ENCODE results near the gene ARHGEF7.

ARHGEF7 gene

GRCh38 chr13:111111376-111111937, 3.7 kb upstream of the ARHGEF7 start:
- Histone ChIP-seq H3K27me3 (ENCODE audit: insufficient read depth, insufficient read length) (peaks cover 57% of the 10 kb centered on the region), H3K36me3 (ENCODE audit: insufficient read depth, insufficient read length, low read length) (no peaks in the 10 kb centered on the region), H3K9ac (ENCODE audit: insufficient read length, low read depth) (no peak overlapping the region), H3K4me1 (ENCODE audit: insufficient read depth, insufficient read length) (no peaks in the 10 kb centered on the region), H3K4me3 (ENCODE audit: insufficient read length, low read depth) (no peak overlapping the region), H3K9me3 (ENCODE audit: insufficient read depth, low read length) (no peaks in the 10 kb centered on the region; the same call in 1 of the 2 replicates)
- TF ChIP-seq ZNF274 (IDR thresholded peaks at IDR 0.05; ENCODE audit: low read depth, low read length): no peak
- TF ChIP-seq YY1 (IDR thresholded peaks at IDR 0.05; ENCODE audit: insufficient read depth, insufficient read length): no peak
- TF ChIP-seq SUZ12 (IDR thresholded peaks at IDR 0.05; ENCODE audit: extremely low read depth, insufficient read depth, insufficient read length): no peak
- DNase-seq (ENCODE audit: low read depth, low spot score): no peak

- no peak overlapping the region for H3K4me3 ChIP-seq (ENCODE audit: insufficient read length, low read depth)
- no peaks in the 10 kb centered on the region; the same call in 1 of the 2 replicates for H3K9me3 ChIP-seq (ENCODE audit: insufficient read depth, low read length)
- no peaks in the 10 kb centered on the region for H3K36me3 ChIP-seq (ENCODE audit: insufficient read depth, insufficient read length, low read length)
- H3K4me1 ChIP-seq (ENCODE audit: insufficient read depth, insufficient read length): no peaks in the 10 kb centered on the region
- DNase-seq (ENCODE audit: low read depth, low spot score): no peak
- TF ChIP-seq ZNF274 (IDR thresholded peaks at IDR 0.05; ENCODE audit: low read depth, low read length): no peak
- no peak for TF ChIP-seq YY1 (IDR thresholded peaks at IDR 0.05; ENCODE audit: insufficient read depth, insufficient read length)
- TF ChIP-seq SUZ12 (IDR thresholded peaks at IDR 0.05; ENCODE audit: extremely low read depth, insufficient read depth, insufficient read length): no peak
- H3K9ac ChIP-seq (ENCODE audit: insufficient read length, low read depth): no peak overlapping the region
- peaks cover 64% of the 10 kb centered on the region for H3K27me3 ChIP-seq (ENCODE audit: insufficient read depth, insufficient read length)
Measured at GRCh38 chr13:111112196-111112595, 2.9 kb upstream of the ARHGEF7 start.

- Histone ChIP-seq H3K9me3 (ENCODE audit: insufficient read depth, low read length) (no peaks in the 10 kb centered on the region; the same call in 1 of the 2 replicates), H3K27me3 (ENCODE audit: insufficient read depth, insufficient read length) (peaks cover 74% of the 10 kb centered on the region), H3K4me1 (ENCODE audit: insufficient read depth, insufficient read length) (no peaks in the 10 kb centered on the region), H3K36me3 (ENCODE audit: insufficient read depth, insufficient read length, low read length) (no peaks in the 10 kb centered on the region), H3K9ac (ENCODE audit: insufficient read length, low read depth) (peak overlapping the region; percentile 10), H3K4me3 (ENCODE audit: insufficient read length, low read depth) (peak overlapping the region; percentile 56)
- TF ChIP-seq ZNF274 (IDR thresholded peaks at IDR 0.05; ENCODE audit: low read depth, low read length) (no peak), YY1 (IDR thresholded peaks at IDR 0.05; ENCODE audit: insufficient read depth, insufficient read length) (no peak), SUZ12 (IDR thresholded peaks at IDR 0.05; ENCODE audit: extremely low read depth, insufficient read depth, insufficient read length) (no peak)
- DNase-seq (ENCODE audit: low read depth, low spot score): no peak
Measured at GRCh38 chr13:111114362-111115060, 599 bp upstream of the ARHGEF7 start.

DNA sequence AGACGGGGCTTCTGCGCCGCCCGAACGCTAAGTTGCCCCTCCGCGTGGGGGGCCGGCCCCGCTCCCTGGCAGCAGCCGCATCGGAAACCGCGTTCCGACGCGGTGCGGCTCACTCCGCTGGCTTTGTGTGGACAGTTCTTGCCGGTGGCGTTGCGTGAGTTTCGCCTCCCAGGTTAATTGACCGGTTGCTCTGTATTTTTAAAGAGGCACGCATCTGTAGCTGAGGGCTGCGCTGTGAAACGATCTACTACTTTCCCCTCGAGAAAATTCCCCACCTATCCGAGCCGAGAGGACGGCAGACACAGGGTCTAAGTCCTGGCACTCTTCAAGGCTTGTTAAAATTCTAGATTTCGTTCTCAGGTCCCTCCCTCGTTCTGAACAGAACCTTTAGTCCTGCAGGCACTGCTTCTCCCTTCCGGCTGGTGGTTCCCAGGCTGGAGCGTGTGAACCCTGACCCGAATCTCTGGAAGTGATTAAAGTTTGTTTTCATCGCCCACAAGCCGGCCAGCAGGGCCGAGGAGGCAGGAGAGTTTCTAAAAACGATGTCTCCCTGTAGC, 933 bp downstream of the ARHGEF7 start:
- peak overlapping the region; percentile 50 for H3K9ac ChIP-seq (ENCODE audit: insufficient read length, low read depth)
- peaks cover 62% of the 10 kb centered on the region for H3K27me3 ChIP-seq (ENCODE audit: insufficient read depth, insufficient read length)
- peak overlapping the region; percentile 53 for H3K4me3 ChIP-seq (ENCODE audit: insufficient read length, low read depth)

GRCh38 chr13:111116856-111117255, 1.7 kb downstream of the ARHGEF7 start:
- no peak for DNase-seq (ENCODE audit: low read depth, low spot score)
- TF ChIP-seq SUZ12 (IDR thresholded peaks at IDR 0.05; ENCODE audit: extremely low read depth, insufficient read depth, insufficient read length) (no peak), YY1 (IDR thresholded peaks at IDR 0.05; ENCODE audit: insufficient read depth, insufficient read length) (no peak), ZNF274 (IDR thresholded peaks at IDR 0.05; ENCODE audit: low read depth, low read length) (no peak)
- H3K9ac ChIP-seq (ENCODE audit: insufficient read length, low read depth): no peak overlapping the region
- no peak overlapping the region for H3K4me3 ChIP-seq (ENCODE audit: insufficient read length, low read depth)
- peaks cover 3% of the 10 kb centered on the region for H3K4me1 ChIP-seq (ENCODE audit: insufficient read depth, insufficient read length)
- H3K9me3 ChIP-seq (ENCODE audit: insufficient read depth, low read length): no peaks in the 10 kb centered on the region
- no peaks in the 10 kb centered on the region for H3K36me3 ChIP-seq (ENCODE audit: insufficient read depth, insufficient read length, low read length)
- H3K27me3 ChIP-seq (ENCODE audit: insufficient read depth, insufficient read length): peaks cover 54% of the 10 kb centered on the region

More for the DNA sequence above, 933 bp downstream of the ARHGEF7 start:
- TF ChIP-seq SUZ12 (IDR thresholded peaks at IDR 0.05; ENCODE audit: extremely low read depth, insufficient read depth, insufficient read length) (no peak), YY1 (IDR thresholded peaks at IDR 0.05; ENCODE audit: insufficient read depth, insufficient read length) (no peak), ZNF274 (IDR thresholded peaks at IDR 0.05; ENCODE audit: low read depth, low read length) (no peak)
- no peak for DNase-seq (ENCODE audit: low read depth, low spot score)
- no peaks in the 10 kb centered on the region; the same call in 1 of the 2 replicates for H3K9me3 ChIP-seq (ENCODE audit: insufficient read depth, low read length)
- H3K36me3 ChIP-seq (ENCODE audit: insufficient read depth, insufficient read length, low read length): no peaks in the 10 kb centered on the region
- peaks cover 3% of the 10 kb centered on the region for H3K4me1 ChIP-seq (ENCODE audit: insufficient read depth, insufficient read length)

DNA sequence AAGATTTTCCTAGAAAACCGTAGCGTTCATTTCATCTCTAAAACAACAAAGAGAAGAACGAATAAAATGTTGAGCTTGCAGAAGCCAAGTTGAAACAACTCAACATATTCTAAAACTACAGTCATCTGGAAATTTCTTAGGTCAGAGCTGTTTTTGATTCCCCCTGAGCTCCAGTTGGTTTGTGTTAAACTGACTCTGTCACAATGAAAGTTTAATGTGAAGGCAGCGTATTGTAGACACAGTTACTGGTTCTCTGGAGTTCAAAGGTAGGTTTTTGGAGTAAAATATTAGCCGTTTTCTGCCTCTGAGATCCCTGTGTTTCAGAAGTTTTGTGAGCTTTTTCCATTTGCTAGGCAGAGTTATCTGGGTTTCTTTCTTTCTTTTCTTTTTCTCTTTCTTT, 2.2 kb downstream of the ARHGEF7 start:
- Histone ChIP-seq H3K36me3 (ENCODE audit: insufficient read depth, insufficient read length, low read length) (no peaks in the 10 kb centered on the region), H3K9me3 (ENCODE audit: insufficient read depth, low read length) (no peaks in the 10 kb centered on the region), H3K4me3 (ENCODE audit: insufficient read length, low read depth) (no peak overlapping the region), H3K9ac (ENCODE audit: insufficient read length, low read depth) (no peak overlapping the region), H3K27me3 (ENCODE audit: insufficient read depth, insufficient read length) (peaks cover 49% of the 10 kb centered on the region), H3K4me1 (ENCODE audit: insufficient read depth, insufficient read length) (peaks cover 3% of the 10 kb centered on the region)
- TF ChIP-seq SUZ12 (IDR thresholded peaks at IDR 0.05; ENCODE audit: extremely low read depth, insufficient read depth, insufficient read length) (no peak), ZNF274 (IDR thresholded peaks at IDR 0.05; ENCODE audit: low read depth, low read length) (no peak), YY1 (IDR thresholded peaks at IDR 0.05; ENCODE audit: insufficient read depth, insufficient read length) (no peak)
- no peak for DNase-seq (ENCODE audit: low read depth, low spot score)

- Histone ChIP-seq H3K36me3 (ENCODE audit: insufficient read depth, insufficient read length, low read length) (no peaks in the 10 kb centered on the region), H3K4me3 (ENCODE audit: insufficient read length, low read depth) (no peak overlapping the region), H3K9me3 (ENCODE audit: insufficient read depth, low read length) (no peaks in the 10 kb centered on the region), H3K4me1 (ENCODE audit: insufficient read depth, insufficient read length) (peaks cover 3% of the 10 kb centered on the region), H3K9ac (ENCODE audit: insufficient read length, low read depth) (no peak overlapping the region), H3K27me3 (ENCODE audit: insufficient read depth, insufficient read length) (peaks cover 43% of the 10 kb centered on the region)
- DNase-seq (ENCODE audit: low read depth, low spot score): no peak
- TF ChIP-seq YY1 (IDR thresholded peaks at IDR 0.05; ENCODE audit: insufficient read depth, insufficient read length): no peak
- no peak for TF ChIP-seq SUZ12 (IDR thresholded peaks at IDR 0.05; ENCODE audit: extremely low read depth, insufficient read depth, insufficient read length)
- TF ChIP-seq ZNF274 (IDR thresholded peaks at IDR 0.05; ENCODE audit: low read depth, low read length): no peak
Measured at GRCh38 chr13:111117961-111118360, 2.9 kb downstream of the ARHGEF7 start.
